ENCODE measurements around the gene CHCHD3. TPM values are rescaled to one million over a fixed set of nuclear protein-coding genes. Genes with fewer than 3 reads are reported as not detected.

CHCHD3 gene
- total and polyA plus RNA-seq, 12 donors: 12.3 to 113 (median 54.2) TPM

DNA sequence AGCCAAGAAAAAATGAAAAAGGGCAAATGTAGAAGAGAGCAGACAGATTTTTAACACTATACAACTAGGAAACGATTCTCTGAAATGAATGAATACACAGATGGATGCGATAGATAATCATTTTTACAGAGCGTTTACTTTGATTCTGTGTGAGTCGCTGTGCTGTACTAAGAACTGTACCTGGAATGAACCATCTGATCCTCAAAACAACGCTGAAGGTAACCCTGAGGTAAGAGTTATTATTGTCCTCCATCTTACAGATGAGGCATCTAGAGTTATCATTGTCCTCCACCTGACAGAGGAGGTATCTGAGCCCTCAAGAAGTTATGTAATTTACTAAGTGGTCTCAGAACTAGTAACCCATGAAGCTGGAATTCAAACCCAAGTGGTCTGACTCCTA, 80.2 kb downstream of the CHCHD3 start:
- no peaks in the 10 kb centered on the region for H3K9me3 ChIP-seq (replicated peaks in 1 of 3)
- 92 to 97% (median 95%) methylated on average over 5 of the region's 5 CpGs for WGBS, 4 donors
- peaks cover 0 to 15% of the 10 kb centered on the region in 2 donors for H3K4me1 ChIP-seq (replicated peaks in 1 of 2)
- no peak for TF ChIP-seq POLR2A (IDR thresholded peaks at IDR 0.05)
- no peak for TF ChIP-seq CTCF (IDR thresholded peaks at IDR 0.05)
- no peak overlapping the region for H3K4me3 ChIP-seq
- no peaks in the 10 kb centered on the region for H3K27me3 ChIP-seq
- intact Hi-C loops (cut with DNase I): no loop called here
- no peaks in the 10 kb centered on the region for H3K36me3 ChIP-seq (replicated peaks in 1 of 2)
- H3K27ac ChIP-seq: no peak overlapping the region
- no peak for DNase-seq

GRCh38 chr7:132999845-133000244, 82.0 kb downstream of the CHCHD3 start:
- no peak for TF ChIP-seq CTCF (IDR thresholded peaks at IDR 0.05)
- no peak for TF ChIP-seq POLR2A (IDR thresholded peaks at IDR 0.05)
- Histone ChIP-seq H3K27me3 (no peaks in the 10 kb centered on the region), H3K4me1 (replicated peaks in 1 of 2) (peaks cover 0 to 15% of the 10 kb centered on the region in 2 donors), H3K4me3 (no peak overlapping the region), H3K27ac (no peak overlapping the region), H3K9me3 (replicated peaks in 1 of 3) (no peaks in the 10 kb centered on the region), H3K36me3 (replicated peaks in 1 of 2) (no peaks in the 10 kb centered on the region)
- 96 to 100% (median 100%) methylated on average over 1 of the region's 1 CpG for WGBS, 4 donors
- no peak for DNase-seq
- intact Hi-C loops (cut with DNase I): no loop called here

DNA sequence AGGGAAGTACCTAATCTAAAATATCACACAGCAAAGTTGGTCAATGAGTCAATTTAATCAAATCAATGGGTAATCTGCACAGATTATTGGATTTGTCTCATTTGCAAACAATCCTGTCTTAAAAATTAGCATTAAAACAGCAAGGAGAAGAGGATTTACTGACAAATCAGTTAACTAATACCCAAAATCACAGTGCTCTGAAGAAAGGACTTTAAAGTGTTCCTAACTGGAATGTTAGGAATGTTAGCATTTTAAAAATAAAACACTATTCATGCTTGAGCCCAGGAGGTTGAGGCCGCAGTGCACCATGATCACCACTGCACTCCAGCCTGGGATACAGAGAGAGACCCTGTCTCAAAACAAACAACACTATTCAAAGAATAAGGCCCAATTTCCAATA, 83.1 kb downstream of the CHCHD3 start:
- H3K4me1 ChIP-seq (replicated peaks in 1 of 2): peaks cover 0 to 15% of the 10 kb centered on the region in 2 donors
- intact Hi-C loops (cut with DNase I): no loop called here
- H3K27ac ChIP-seq: no peak overlapping the region
- H3K9me3 ChIP-seq (replicated peaks in 1 of 3): no peaks in the 10 kb centered on the region
- no peak for TF ChIP-seq POLR2A (IDR thresholded peaks at IDR 0.05)
- TF ChIP-seq CTCF (IDR thresholded peaks at IDR 0.05): no peak
- H3K36me3 ChIP-seq (replicated peaks in 1 of 2): no peaks in the 10 kb centered on the region
- DNase-seq: no peak
- 81 to 94% (median 83%) methylated on average over 1 of the region's 1 CpG for WGBS, 4 donors
- H3K4me3 ChIP-seq: no peak overlapping the region
- no peaks in the 10 kb centered on the region for H3K27me3 ChIP-seq

- peaks cover 0 to 8% of the 10 kb centered on the region in 2 donors for H3K4me1 ChIP-seq (replicated peaks in 1 of 2)
- no peaks in the 10 kb centered on the region for H3K36me3 ChIP-seq (replicated peaks in 1 of 2)
- H3K27ac ChIP-seq: no peak overlapping the region
- no peak for DNase-seq
- H3K9me3 ChIP-seq (replicated peaks in 1 of 3): no peaks in the 10 kb centered on the region
- intact Hi-C loops (cut with DNase I): no loop called here
- no peaks in the 10 kb centered on the region for H3K27me3 ChIP-seq
- TF ChIP-seq CTCF (IDR thresholded peaks at IDR 0.05): no peak
- TF ChIP-seq POLR2A (IDR thresholded peaks at IDR 0.05): no peak
- 93 to 98% (median 95%) methylated on average over 1 of the region's 1 CpG for WGBS, 4 donors
- H3K4me3 ChIP-seq: no peak overlapping the region
These were observed 84.4 kb downstream of the CHCHD3 start for GRCh38 chr7:132997505-132997904.
